Tibial nerve (tissue), 3 donors: ENCODE data around the gene CDH5.

Experiments used
- POLR2A ChIP-seq, 2 donors: fragments of 450-650 bp; IDR thresholded peaks; one replicate each; pipeline ENCODE4 v1.6.1; 2017; ENCODE audit warnings: antibody characterized with exemption in 2 of 2, mild to moderate bottlenecking in 2 of 2, moderate library complexity in 2 of 2
- TF ChIP-seq, protein P1 (sequence below), 5 experiments: fragments of 200-600 bp in 3 of 5; fragments of 450-650 bp in 2 of 5; sonication (generic) in 3 of 5; IDR thresholded peaks; one replicate each; pipeline ENCODE4 v1.5.1; 2016 to 2019; ENCODE audit warnings: antibody characterized with exemption in 5 of 5, mild to moderate bottlenecking in 3 of 5, moderate library complexity in 2 of 5

DNA sequence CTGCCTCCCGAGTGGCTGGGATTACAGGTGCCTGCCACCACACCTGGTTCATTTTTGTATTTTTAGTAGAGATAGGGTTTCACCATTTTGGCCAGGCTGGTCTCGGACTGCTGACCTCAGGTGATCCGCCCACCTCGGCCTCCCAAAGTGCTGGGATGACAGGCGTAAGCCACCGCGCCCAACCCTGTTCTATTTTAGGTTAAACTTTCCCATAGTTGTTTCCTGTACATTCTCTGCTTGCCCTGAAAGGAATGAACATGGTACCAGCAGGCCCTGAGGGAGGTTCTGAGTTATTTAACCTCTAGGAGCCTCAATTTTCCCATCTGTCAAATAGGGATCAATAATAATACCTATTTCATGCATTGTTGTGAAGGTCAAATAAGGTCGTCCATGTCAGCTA, 11.0 kb upstream of the CDH5 start:
- TF ChIP-seq, protein P1, sequence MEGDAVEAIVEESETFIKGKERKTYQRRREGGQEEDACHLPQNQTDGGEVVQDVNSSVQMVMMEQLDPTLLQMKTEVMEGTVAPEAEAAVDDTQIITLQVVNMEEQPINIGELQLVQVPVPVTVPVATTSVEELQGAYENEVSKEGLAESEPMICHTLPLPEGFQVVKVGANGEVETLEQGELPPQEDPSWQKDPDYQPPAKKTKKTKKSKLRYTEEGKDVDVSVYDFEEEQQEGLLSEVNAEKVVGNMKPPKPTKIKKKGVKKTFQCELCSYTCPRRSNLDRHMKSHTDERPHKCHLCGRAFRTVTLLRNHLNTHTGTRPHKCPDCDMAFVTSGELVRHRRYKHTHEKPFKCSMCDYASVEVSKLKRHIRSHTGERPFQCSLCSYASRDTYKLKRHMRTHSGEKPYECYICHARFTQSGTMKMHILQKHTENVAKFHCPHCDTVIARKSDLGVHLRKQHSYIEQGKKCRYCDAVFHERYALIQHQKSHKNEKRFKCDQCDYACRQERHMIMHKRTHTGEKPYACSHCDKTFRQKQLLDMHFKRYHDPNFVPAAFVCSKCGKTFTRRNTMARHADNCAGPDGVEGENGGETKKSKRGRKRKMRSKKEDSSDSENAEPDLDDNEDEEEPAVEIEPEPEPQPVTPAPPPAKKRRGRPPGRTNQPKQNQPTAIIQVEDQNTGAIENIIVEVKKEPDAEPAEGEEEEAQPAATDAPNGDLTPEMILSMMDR (IDR thresholded peaks at IDR 0.05) = no peak
- TF ChIP-seq POLR2A (IDR thresholded peaks at IDR 0.05) = no peak
